Measurements from ENCODE around the gene CHPF.

- TF ChIP-seq ATF3 (IDR thresholded peaks at IDR 0.05) (no peak), YY1 (IDR thresholded peaks at IDR 0.05) (no peak), CTCF (IDR thresholded peaks at IDR 0.05; ENCODE audit: low read depth, low read length, missing input control) (no peak), REST (IDR thresholded peaks at IDR 0.05) (no peak), JUND (IDR thresholded peaks at IDR 0.05) (no peak)
Measured at GRCh38 chr2:219494952-219495530, 48.6 kb downstream of the CHPF start.

All from liver (tissue), 3 donors.